C4-2B (cell line): ENCODE results near the gene PSTK.

Experiments used
- H3K27ac ChIP-seq: fragments of 450-650 bp; 2 replicates; pipeline ENCODE4 v1.5.1; 2017
- CTCF ChIP-seq: fragments of 450-650 bp; conservative IDR thresholded peaks from 2 replicates; pipeline ENCODE4 v1.5.1; 2017; ENCODE audit warnings: mild to moderate bottlenecking
- ZFX ChIP-seq: fragments of 450-650 bp; IDR thresholded peaks from 2 replicates; pipeline ENCODE4 v1.6.1; 2017

The PSTK gene

GRCh38 chr10:123019264-123019663 lies 39.1 kb downstream of the PSTK start:
- H3K27ac ChIP-seq, result no peak overlapping the region
- TF ChIP-seq CTCF, result no peak
- no peak for TF ChIP-seq ZFX

DNA sequence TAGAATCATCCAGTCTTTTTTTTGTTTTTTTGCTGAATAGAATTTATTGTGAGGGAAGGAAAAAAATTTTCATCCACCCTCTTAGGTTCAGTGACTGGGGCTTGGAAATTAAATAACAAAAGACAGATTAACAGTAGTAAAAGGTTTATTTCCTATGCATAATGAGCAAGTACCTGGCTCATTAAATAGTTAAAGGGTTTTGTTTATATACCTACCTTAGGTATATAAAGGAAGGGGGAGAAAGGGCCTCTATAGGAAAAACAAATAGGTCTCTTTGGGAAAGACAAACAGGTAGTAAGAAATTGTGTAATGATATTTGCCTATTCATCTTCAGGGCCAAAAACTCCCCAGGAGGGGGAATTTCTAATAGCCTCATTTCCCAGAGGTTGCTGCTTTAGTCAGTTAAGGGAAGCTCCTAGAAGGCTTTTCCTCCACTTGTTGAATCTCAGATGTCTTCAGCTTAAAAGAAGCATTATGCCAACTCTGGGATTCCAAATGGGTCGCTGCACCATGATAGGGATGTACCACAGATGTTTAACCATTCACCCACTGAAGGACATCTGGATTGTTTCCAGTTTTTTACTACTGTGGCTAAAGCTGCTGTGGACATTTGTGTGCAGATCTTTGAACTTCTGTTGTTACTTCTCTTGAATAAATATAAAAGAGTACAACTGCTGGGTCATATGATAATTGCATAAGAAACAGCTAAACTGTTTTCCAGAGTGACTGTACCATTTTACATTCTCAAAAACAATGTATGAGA lies 39.9 kb downstream of the PSTK start:
- H3K27ac ChIP-seq, result peak overlapping the region; percentile 77
- no peak for TF ChIP-seq ZFX
- no peak for TF ChIP-seq CTCF

GRCh38 chr10:123021517-123021916 lies 41.3 kb downstream of the PSTK start:
- no peak overlapping the region for H3K27ac ChIP-seq
- no peak for TF ChIP-seq ZFX
- peak; percentile 75 for TF ChIP-seq CTCF

DNA sequence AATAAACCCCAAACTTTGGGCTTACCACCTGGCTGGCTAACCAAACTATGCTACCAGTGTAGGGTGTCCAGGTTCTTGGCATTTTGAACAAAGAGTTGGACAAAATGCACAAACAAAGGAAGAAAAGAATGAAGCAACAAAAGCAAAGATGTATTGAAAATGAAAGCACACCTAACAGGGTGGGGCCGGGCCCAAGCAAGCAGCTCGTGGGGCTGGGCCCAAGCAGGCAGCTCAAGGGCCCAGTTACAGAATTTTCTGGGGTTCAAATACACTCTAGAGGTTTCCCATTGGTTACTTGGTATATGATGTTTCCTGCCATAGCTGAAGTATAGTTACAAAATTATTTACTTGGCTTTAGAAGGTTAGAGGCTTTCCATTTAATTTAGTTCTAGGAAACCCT lies 44.3 kb downstream of the PSTK start:
- no peak overlapping the region for H3K27ac ChIP-seq
- no peak for TF ChIP-seq CTCF
- no peak for TF ChIP-seq ZFX

DNA sequence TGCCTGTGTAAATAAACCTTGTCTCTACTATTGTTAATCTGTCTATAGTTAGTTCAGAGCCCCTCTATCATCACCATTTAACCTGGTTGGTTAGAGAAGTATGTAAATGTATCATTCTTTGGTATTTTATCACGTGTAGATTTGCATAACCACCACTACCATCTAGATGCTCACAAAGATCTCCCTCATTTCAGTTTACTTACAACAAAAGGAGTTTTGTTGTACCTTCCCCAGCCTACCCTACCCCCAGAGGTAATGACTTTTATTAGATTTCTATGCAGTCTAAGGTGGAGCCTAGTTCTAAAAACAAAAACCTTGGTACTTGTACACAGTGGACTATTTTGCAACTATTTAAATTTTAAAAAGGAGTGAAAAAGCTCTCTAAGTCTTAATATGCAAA lies 46.1 kb downstream of the PSTK start:
- TF ChIP-seq CTCF (no peak), ZFX (no peak)
- H3K27ac ChIP-seq, result no peak overlapping the region

DNA sequence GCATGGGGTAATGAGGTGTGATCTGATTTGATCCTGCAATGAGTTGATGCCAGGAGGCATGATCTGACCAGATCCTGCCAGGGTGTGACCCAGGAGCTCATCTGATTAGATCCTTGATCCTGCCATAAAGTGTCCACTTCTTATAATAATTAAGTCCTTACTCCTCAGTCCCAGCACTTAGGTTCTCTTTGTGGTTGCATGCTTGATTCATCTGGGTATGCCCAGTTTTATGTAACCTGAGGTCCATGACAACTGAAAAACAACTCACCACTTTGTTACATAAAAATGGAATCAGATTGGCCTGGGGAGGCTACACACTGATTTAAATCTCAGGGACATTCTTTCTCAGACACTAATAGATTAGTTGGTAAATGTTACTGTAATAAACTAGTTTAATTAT lies 47.7 kb downstream of the PSTK start:
- no peak overlapping the region for H3K27ac ChIP-seq
- TF ChIP-seq CTCF (no peak), ZFX (no peak)

GRCh38 chr10:123031124-123031523 lies 50.9 kb downstream of the PSTK start:
- TF ChIP-seq CTCF (no peak), ZFX (no peak)
- no peak overlapping the region for H3K27ac ChIP-seq
